Activated CD4-positive, alpha-beta T cell treated with anti-CD3 and anti-CD28 coated beads, Interleukin-2, Interleukin-4, amounts not matched to agents 100 ng/mL and 50 ng/mL, durations not matched to agents 16 hours and 8 hours (primary cell): Measurements from ENCODE around the gene CDX1.

Experiments
- DNase-seq: peaks from one replicate; pipeline ENCODE4 v3.0.0-alpha.2; 2020; ENCODE audit warnings: low spot score

Gene CDX1

GRCh38 chr5:150184006-150184405 is 17.4 kb downstream of the CDX1 start:
- no peak for DNase-seq

- DNase-seq: no peak
Observed at GRCh38 chr5:150184990-150185912, 18.7 kb downstream of the CDX1 start.

GRCh38 chr5:150186137-150186536 is 19.6 kb downstream of the CDX1 start:
- DNase-seq: no peak

- DNase-seq: no peak
Observed at GRCh38 chr5:150186897-150187296, 20.3 kb downstream of the CDX1 start.

GRCh38 chr5:150188146-150188842 is 21.7 kb downstream of the CDX1 start:
- no peak for DNase-seq

GRCh38 chr5:150189326-150189725 is 22.7 kb downstream of the CDX1 start:
- no peak for DNase-seq

GRCh38 chr5:150189728-150190502 is 23.3 kb downstream of the CDX1 start, which contains the start of gene SLC6A7:
SLC6A7 (plus strand) TSS chr5:150190062; CDS start chr5:150190328, 266 bp downstream.
- no peak for DNase-seq

- no peak for DNase-seq
Observed at GRCh38 chr5:150190503-150190979, 24.0 kb downstream of the CDX1 start.

- no peak for DNase-seq
Observed at GRCh38 chr5:150190987-150191386, 24.4 kb downstream of the CDX1 start.

- no peak for DNase-seq
Observed at GRCh38 chr5:150192462-150192861, 25.9 kb downstream of the CDX1 start.

GRCh38 chr5:150195736-150196485 is 29.3 kb downstream of the CDX1 start:
- no peak for DNase-seq

GRCh38 chr5:150196514-150196913 is 29.9 kb downstream of the CDX1 start:
- DNase-seq: no peak

- no peak for DNase-seq
Observed at GRCh38 chr5:150196986-150197385, 30.4 kb downstream of the CDX1 start.

- no peak for DNase-seq
Observed at GRCh38 chr5:150197476-150197875, 30.9 kb downstream of the CDX1 start.

GRCh38 chr5:150202501-150202900 is 35.9 kb downstream of the CDX1 start:
- no peak for DNase-seq

GRCh38 chr5:150203832-150204589 is 37.4 kb downstream of the CDX1 start:
- DNase-seq: no peak

- DNase-seq: no peak
Observed at GRCh38 chr5:150204590-150204960, 38.0 kb downstream of the CDX1 start.

GRCh38 chr5:150206098-150206778 is 39.7 kb downstream of the CDX1 start:
- no peak for DNase-seq

GRCh38 chr5:150206779-150207115 is 40.2 kb downstream of the CDX1 start:
- DNase-seq: no peak
